Cerebellar nuclear complex (tissue), 1 donor: ENCODE results near the gene CPLX3.
"Not testable (repeated sequence)": the region's sequence is repeated elsewhere in the genome, so short reads cannot be mapped to it uniquely, and the experiment has no call there.

Experiments used
- DNase-seq, 2 experiments: peaks; one replicate each; lab custom pipeline; 2025; lab: John Stamatoyannopoulos, UW

Gene CPLX3, protein sequence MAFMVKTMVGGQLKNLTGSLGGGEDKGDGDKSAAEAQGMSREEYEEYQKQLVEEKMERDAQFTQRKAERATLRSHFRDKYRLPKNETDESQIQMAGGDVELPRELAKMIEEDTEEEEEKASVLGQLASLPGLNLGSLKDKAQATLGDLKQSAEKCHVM

DNA sequence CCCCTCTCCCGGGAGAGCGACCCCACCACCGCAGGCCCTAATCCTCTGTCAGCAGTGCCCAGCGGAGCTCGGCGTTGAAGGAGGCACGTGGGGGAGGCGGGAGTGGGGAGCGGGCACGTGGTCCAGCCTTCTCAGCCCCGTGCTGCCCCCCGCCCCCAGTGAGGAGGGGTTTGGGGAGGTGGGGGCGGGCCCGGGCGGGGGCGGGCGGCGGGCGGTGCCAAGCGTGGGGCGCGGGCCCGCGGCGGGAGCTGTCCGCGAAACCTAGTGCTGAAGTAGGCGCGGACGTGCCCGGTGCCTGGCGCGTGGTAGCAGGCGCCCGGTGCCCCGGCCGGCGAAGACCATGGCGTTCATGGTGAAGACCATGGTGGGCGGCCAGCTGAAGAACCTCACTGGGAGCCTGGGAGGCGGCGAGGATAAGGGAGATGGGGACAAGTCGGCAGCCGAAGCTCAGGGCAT lies at the start of gene CPLX3:
Gene CPLX3, plus strand, starts transcription at position 264 of the 456 bp plus-strand sequence. Its CDS starts 77 bp downstream, at position 341.
- DNase-seq = no peak

DNA sequence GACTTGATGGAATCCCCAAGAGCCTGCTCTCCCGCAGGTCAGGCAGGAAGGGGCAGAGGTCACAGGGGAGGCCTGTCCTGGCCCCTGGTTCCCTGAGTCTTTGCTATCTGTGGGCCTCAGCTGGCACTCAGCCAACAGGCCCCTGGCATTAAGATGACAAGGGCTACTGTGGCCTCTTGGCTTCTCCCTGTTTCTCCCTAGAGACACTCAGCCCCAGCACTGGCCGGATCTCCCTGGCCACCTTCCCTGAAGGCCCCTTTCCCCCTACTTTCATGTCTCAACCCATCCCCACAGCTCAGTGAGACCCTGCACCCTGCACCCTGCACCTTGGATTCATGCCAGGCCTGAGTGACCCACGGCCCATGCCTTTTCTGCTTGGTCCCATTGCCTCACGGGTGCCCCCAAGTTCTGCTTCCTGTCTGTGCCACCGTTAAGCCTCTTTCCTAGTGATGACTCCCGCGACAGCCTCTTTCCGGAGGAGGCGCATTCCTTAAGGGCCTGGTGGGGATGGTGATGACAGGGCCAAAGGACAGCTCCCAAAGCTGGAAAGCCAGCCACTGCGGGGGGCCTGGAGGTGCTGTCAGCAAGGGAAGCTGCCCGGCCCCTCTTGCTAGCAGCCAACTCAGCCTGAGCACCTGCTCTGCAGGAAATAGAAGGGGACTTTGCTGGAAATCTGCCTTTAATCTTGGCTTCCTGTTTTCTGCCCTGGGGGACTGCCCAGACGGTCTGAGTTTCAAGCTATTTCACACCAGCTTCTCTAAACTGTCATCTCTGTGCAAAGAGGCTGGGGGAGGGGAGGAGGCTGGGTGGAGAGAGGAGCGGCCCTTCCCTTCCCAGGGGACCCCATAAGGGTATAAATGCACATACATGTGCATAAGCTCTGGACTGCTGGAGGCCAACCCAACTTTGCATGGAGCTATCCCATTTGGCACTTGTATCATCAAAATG lies 49.3 kb upstream of the CPLX3 start:
- DNase-seq = no peak

DNA sequence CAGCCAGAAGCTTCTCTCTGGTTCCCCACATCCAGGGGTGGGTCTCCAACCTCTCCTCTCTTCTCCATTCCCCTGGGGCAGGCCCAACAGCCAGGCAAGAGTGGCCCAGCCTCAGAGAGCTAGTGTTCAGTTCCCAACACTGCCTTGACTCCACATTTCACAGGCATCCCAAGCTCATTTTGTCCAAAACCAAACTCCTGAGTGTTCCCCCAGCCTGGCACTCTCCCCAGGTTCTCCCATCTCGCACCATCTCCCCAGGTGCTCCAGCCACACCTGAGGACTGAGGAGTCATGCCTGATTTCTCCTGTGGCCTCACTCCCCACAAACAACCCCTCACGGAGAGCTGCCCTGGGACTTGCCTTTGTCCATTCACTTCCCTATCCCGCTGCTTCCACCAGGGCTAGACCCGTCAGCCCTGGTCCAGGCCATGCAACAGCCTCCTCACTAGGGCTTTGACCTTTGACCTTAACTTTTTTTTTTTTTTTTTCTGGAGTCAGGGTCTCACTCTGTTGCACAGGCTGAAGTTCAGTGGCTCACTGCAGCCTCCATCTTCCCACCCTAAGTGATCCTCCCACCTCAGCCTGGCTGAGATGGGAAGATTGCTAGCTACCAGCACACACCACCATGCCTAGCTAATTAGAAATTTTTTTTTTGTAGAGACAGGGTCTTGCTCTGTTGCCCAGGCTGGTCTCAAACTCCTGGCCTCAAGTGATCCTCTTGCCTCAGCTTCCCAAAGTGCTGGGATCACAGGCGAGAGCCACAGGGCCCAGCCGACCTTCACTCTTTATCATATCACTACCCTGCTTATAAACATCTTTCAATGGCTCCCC lies 48.4 kb upstream of the CPLX3 start:
- DNase-seq = no peak

DNA sequence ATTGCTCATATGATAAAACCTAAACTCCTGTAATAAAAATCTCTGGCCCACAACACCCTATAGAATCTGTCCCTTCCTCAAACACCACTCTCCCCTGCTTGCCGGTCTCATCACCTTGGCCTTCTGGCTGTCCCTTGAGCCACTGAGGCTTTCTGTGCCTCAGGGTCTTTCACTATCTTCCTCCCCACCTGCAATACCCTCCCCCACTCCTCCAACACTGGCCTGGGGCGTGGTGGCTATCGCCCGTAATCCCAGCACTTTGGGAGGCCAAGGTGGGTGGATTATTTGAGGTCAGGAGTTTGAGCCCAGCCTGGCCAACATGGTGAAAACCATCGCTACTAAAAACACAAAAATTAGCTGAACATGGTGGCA lies 47.8 kb upstream of the CPLX3 start:
- no peak for DNase-seq

DNA sequence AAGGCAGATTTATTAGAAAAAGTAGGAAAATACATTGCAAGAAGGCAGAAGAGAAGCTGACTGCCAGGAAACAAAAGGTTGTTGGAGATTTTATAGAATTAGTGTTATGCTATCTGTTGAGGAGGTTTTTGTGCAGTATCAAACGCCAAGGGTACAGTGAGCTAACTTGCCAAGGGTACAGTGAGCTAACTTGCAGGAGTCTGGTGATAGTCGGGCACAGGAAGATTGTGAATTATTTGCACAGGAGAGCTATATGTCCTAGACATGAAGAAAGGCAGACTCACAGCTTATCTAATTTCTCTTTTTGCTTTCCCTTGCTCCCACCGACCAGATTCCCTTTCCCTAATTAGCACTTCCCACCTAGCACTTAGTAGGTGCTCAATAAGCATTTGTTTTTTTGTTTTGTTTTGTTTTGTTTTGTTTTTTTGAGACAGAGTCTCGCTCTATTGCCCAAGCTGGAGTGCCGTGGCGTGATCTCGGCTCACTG lies 47.2 kb upstream of the CPLX3 start:
- no peak for DNase-seq

DNA sequence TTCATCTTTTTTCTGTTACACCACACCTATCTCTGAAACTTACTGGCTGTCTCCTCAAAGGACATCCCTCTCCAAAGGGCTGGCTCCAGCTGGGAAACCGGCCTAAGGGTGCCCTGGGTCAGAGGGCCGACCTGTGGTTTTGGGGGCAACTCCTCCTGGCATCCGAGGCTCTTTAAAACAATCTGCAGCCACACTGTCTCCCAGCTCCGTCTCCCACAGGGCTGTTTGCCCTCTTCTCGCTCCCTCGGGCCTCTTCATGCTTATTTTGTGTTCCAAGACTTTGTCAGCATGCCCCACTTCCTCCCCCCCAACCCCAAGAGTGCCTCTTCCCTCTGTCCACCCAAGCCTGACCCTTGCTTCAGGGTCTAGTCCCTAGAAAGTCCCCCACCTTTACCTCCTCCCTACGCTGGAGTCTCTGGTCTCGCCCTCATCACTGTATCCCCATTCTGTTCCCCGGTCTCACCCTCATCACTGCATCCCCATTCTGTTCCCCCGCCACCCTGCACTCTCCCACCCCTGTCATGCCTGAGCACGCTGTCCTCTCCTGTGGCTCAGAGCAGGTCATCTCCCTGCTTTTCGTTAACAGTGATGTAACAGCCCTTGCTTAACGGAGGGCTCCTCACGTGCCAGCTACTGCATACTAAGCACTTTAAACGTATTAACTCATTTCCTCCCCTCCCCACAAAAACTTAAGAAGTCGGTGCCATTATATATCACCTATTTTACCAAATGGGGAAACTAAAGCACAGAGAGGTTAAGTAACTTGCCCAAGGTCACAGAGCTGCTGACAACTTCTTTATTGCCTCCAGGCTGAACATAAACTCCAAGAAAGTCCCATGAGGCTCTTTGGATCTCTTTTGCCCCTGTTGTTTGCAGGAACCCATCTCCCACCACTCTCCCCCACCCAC lies 45.6 kb upstream of the CPLX3 start:
- no peak for DNase-seq

DNA sequence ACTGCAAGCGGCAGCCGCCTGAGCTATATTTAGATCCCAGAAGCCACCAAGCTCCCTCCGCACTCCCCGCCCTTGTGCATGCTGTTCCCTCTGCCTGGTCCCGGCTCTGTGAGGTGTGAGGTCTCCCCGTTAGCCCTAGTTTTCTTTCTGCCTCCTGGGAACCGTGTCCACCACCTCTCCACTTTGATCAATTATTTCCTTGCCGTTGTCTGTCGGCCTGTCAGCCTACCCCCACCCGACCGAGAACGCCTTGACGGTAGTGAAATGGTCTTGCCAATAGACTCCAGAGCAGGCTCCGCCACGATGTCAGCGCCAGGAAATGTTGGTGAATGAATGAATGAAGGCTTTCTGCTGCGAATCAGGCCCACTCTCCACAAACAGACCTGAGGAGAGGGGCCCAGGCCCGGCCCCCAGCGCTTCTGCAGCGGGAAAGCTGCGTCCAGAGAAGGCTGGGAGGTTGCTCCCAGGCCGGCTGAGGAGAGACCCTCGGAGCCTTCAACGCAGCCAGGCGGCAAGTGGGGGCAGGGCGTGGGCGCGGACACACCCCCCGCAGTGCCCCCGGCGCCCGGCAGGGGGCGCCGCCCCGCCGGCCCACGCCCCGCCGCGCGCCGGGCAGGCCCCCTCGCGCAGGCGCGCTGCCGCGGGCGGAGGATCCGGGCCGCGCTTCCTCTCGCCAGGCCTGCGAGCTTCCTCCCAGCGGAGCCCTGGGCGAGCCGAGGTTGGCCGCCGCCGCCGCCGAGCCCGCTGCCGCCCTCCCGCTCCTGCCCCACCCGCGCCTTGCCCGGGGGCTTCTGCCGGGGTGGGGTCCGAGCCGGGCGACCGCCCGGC lies 44.8 kb upstream of the CPLX3 start, which contains the start of gene CSK:
Gene CSK, plus strand, starts transcription at position 650 of the 828 bp plus-strand sequence. CDS start 16,218 bp downstream, outside the sequence.
- DNase-seq = no peak

DNA sequence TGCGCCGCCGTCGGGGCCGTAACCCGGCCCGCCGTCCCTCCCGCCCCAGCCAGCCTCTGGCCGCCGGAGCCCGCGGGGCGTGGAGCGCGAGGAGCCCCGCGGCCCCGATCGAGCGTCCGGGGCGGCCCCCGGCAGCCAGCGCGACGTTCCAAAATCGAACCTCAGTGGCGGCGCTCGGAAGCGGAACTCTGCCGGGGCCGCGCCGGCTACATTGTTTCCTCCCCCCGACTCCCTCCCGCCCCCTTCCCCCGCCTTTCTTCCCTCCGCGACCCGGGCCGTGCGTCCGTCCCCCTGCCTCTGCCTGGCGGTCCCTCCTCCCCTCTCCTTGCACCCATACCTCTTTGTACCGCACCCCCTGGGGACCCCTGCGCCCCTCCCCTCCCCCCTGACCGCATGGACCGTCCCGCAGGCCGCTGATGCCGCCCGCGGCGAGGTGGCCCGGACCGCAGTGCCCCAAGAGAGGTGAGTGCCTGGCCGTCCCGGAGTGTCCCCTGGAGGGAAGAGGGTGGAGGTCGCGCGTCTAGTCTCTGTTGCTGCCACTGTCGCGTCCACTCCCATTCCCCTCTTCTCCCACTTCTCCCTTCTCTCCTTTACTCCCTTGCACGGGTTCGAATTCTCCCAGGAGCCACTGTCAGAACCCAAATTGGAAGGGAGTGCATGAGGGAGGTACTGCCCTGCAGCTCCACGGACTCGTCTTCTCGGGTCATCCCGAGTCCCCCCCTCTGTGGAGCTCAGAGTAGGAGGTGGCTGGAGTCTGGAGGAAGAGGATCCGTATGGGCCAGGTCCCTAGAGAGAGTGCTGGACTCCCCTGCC lies 44.0 kb upstream of the CPLX3 start:
- DNase-seq = no peak

DNA sequence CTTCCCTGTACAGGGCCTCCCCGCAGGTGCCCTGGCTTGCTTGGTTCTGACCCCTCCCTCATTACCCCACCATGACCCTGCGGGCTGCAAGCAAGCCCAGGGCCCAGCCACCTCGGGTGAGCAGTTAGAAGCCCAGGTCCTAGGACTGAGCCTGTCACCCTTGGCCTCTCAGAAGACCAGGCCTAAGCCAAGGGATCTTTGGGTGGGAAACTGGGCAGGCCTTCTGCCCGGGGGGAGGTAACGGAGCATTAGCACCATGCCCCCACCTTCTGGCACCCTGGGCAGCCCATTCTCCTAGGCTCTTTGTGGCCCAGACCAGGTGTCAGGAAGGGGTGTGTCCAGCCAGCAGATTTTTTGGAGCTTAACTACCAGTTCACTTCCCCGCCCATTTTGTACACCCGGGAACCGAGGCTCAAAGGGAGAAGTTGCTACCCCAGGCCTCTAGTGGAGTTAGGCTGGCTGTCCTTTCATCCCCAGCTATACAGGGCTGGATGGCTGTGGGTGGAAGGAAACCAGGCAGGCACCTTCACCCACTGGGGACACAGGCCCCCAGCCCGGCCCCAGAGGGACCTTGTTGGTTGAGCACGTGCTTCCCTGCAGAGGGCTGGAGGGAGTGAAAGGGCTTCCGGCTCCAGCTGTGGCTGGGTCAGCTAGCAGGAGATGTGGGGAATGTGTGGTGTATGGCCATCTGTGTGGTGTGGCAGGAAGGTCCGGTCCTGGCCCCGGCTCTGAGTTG lies 43.2 kb upstream of the CPLX3 start:
- DNase-seq = no peak

DNA sequence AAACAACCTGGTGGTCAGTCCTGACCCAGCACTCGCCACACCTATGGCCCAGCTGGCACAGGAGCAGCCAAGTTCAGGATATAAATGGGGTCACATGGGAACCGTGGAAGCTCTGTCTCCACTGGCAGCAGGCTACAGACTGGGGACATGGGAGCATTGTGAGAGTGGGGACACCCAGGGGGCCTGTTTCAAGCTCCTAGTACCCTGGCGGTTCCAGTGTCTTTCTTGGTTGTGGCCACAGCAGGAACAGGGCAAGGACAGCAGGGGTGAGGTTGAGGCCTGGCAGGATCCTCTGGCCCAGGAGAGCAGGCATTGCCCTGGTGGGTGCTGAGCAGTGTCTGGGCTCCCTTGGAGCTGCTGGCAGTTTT lies 42.6 kb upstream of the CPLX3 start:
- DNase-seq = no peak

DNA sequence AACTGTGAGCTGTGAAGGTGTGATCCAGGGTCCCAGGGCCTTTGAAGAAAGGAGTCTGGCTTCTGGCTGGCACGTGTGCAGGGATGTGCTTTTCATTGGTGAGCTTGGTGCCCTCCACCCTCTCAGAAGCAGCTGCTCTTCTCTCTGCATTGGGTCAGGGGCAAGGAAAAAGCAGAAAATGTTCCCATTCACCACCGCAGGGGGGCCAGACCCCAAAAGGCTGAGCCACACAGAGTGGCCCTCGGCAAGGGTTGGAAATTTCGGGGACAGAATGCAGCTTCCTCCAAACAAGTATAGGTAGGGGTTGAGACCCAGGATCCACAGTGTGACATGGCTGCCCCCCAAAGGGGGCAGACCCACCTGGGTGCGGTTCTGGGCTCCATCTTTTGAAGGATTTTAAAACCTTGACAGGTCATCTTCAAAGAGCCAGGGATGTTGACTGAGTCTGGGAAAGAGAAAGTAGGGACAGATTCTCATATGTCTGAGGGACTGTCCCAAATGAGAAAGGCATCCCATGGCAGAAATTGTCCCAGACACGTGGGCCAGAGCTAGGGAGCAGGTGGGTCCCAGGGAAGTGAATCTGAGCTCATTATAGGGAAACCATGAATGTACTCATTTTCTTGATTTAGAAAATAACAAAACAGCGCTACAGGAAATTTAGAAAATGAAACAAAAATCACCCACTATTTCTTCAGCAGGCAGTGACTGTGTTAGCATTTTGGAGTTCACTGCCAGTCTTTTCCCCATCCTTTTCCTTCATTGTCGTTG lies 41.8 kb upstream of the CPLX3 start:
- DNase-seq = no peak

DNA sequence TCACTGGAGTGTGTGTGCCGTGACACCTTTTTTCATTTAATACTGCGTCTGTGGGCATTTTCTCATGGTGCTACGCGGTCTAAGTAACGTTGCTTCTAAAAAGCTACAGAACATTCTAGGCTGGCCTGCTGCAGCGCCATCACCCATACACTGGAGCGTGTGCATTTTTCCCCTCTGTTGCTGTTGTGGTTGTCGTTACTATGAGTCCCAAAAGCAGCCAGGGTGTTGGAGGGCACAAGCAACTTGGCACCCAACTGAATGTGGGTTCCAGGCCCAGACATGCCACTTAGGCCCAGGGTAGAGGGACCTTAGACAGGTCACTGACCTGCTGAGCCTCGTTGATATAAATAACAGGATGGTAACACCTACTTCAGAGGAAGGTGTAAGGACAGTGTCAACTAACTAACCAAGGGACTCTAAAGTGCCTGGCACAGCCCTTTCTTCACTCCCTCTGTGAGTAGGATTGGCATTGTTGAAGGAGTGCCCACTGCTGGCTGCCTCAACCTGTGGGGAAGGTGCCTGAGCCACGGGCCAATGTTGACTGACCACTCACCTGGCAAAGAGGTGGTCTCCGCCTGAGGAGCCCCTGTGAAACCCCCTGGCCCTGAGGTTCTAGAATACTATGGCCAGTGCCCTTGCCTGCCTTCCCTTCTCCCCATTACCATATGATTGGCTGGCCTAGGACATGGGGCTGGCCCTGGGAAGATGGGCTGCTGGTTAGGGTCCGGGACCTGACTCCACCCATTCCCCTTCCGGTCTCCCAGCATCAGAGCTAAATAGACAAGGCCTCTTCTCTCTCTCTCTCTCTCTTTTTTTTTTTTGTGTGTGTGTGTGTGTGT lies 41.0 kb upstream of the CPLX3 start:
- no peak for DNase-seq

DNA sequence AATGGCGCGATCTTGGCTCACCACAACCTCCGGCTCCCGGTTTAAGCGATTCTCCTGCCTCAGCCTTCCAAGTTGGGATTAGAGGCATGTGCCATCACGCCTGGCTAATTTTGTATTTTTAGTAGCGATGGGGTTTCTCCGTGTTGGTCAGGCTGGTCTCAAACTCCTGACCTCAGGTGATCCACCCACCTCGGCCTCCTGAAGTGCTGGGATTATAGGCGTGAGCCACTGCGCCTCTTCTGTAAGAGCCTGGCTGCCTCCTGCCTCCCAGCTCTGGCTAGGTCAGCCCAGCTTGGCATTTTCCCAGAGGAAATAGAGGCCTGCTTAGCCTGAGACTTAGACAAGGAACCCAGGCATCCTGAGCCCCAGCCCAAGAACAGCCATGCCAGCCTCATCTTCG lies 40.3 kb upstream of the CPLX3 start:
- DNase-seq = not testable (repeated sequence)

DNA sequence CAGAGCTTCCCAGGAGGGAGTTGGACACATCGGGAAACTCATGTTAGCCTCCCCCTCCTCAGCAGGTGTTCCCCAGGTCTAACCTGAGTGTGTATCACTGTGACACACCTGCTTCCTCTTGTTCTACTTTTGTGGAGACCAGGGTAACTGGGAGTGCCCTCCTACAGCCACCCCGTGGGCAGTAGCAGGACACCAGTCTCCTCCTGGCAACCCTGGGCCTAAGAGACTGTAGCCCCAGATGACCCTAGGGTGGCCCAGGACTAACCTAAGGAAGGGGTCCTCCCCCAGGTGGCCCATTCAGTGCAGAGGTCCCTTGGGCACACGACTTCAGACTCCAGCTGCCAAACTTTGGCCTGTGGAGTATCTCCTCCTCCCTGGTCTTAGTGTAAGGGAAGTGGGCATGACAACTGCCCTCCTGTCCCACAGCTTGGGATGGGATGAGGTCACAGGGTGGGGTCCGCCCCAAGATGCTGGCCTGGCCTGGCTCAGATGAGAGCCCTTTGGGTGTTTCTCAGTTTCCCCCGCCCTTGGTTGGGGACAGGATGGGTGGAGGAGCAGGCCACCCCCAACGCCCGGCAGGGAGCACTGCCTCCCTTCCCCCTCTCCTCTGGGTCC lies 39.8 kb upstream of the CPLX3 start:
- DNase-seq = no peak

DNA sequence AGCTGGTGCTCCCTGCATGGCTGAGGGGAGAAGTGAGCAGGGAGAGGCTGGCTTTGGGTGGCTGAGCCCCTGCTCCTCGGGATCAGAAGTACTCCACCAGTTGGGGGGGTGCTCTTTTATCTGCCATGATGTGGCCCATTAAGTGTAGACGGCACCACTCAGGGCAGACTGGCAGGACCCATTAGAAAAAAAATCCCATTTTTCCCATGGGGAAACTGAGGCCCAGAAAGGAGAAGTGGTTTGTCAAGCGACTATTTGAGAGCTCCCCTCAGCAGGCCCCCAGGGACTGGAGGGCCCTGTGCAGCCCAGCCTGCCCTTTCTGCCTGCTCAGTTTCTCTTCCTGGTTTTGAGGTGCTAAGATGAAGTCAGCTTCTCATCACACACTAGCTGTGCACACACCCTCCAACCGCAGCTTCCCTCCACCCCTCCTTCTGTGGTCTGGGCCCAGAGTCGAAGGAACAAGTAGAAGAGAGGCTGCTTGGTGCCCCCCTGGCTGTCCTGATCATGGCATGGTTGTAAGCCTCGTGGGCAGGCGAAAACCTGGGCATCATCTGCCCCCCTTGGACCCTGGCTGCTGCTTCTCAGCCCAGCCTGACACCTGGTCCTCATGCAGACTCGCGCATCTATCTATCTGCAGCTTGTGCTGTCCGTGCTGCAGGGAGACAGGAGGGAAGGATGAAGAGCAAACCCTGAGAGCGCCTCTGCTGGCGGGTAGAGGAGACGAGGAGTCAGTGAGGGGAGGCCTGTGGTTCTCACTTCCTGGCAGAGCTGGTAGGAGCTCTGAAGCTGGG lies 39.0 kb upstream of the CPLX3 start:
- DNase-seq = peak; percentile 10 to 33
